IMR-90 (cell line): Measurements from ENCODE around the gene IGF1R.

Experiments
- CEBPB ChIP-seq: IDR thresholded peaks from 2 replicates; pipeline ENCODE4 v1.6.1; 2012; ENCODE audit warnings: low read depth, low read length, improper control_type of control experiment
- CTCF ChIP-seq: conservative IDR thresholded peaks from 2 replicates; pipeline ENCODE4 v1.5.1; 2012; ENCODE audit warnings: mild to moderate bottlenecking, low read depth, low read length, improper control_type of control experiment
- ELK1 ChIP-seq: fragments of 150-350 bp; IDR thresholded peaks from 2 replicates; pipeline ENCODE4 v1.6.1; 2016; ENCODE audit warnings: low read depth, mild to moderate bottlenecking, low read length, moderate library complexity, borderline replicate concordance
- MAFK ChIP-seq: IDR thresholded peaks from 2 replicates; pipeline ENCODE4 v1.6.1; 2012; ENCODE audit warnings: low read depth, low read length, improper control_type of control experiment
- MXI1 ChIP-seq: IDR thresholded peaks from 2 replicates; pipeline ENCODE4 v1.6.1; 2012; ENCODE audit warnings: low read depth, mild to moderate bottlenecking, low read length, moderate library complexity, borderline replicate concordance
- NFE2L2 ChIP-seq: fragments of 150-350 bp; IDR thresholded peaks from 2 replicates; pipeline ENCODE4 v1.6.1; 2016; ENCODE audit warnings: low read depth, mild to moderate bottlenecking, low read length
- POLR2A ChIP-seq: IDR thresholded peaks from 2 replicates; pipeline ENCODE4 v1.6.1; 2012; ENCODE audit warnings: mild to moderate bottlenecking, low read depth, low read length
- RAD21 ChIP-seq: IDR thresholded peaks from 2 replicates; pipeline ENCODE4 v1.6.1; 2012; ENCODE audit warnings: low read length, improper control_type of control experiment
- RFX5 ChIP-seq: IDR thresholded peaks from 2 replicates; pipeline ENCODE4 v1.8.0; 2012; ENCODE audit warnings: low read depth, mild to moderate bottlenecking, low read length, moderate library complexity
- SMC3 ChIP-seq: fragments of 150-350 bp; IDR thresholded peaks from 2 replicates; pipeline ENCODE4 v1.6.1; 2016; ENCODE audit warnings: low read depth, mild to moderate bottlenecking, antibody characterized with exemption, low read length, moderate library complexity

GRCh38 chr15:98997312-98997711 is 349.0 kb downstream of the IGF1R start:
- TF ChIP-seq CTCF (no peak), SMC3 (no peak), RAD21 (no peak), MXI1 (no peak), POLR2A (no peak), RFX5 (no peak), MAFK (no peak), ELK1 (no peak), CEBPB (no peak), NFE2L2 (no peak)
